CD14-positive monocyte (primary cell): ENCODE data around the gene PMM1. TPM values are rescaled to one million over a fixed set of nuclear protein-coding genes. Genes with fewer than 3 reads are reported as not detected.

Source experiments
- DNase-seq, 3 donors: peaks; one replicate each; pipeline ENCODE4 v3.0.0-alpha.2; 2011 to 2022
- H2AFZ ChIP-seq: 2 replicates; pipeline ENCODE4 v1.6.0; 2012; ENCODE audit warnings: mild to moderate bottlenecking, low read depth, low read length, inconsistent platforms; ENCODE audit not compliant: insufficient read depth, poor library complexity, severe bottlenecking
- H3K27ac ChIP-seq, 2 donors: 1 replicate in 1 of 2; 2 replicates in 1 of 2; pipeline ENCODE4 v1.5.1; 2012 to 2013; ENCODE audit warnings: low read length in 2 of 2, control low read depth in 1 of 2, inconsistent platforms in 1 of 2, low read depth in 1 of 2, mild to moderate bottlenecking in 1 of 2
- H3K27me3 ChIP-seq, 2 donors: one replicate each; pipeline versions ENCODE4 v1.6.0 to v1.6.1; 2011 to 2013; ENCODE audit warnings: low read length in 2 of 2; ENCODE audit not compliant: control insufficient read depth in 2 of 2, insufficient read depth in 2 of 2
- H3K36me3 ChIP-seq, 2 donors: replicated peaks in 1 of 2; 1 replicate in 1 of 2; 2 replicates in 1 of 2; pipeline versions ENCODE4 v1.5.1 to v1.6.1; 2012 to 2013; ENCODE audit warnings: low read length in 2 of 2, control low read depth in 1 of 2, inconsistent platforms in 1 of 2, mild to moderate bottlenecking in 1 of 2; ENCODE audit not compliant: insufficient read depth in 2 of 2, control insufficient read depth in 1 of 2
- H3K4me1 ChIP-seq, 2 donors: 1 replicate in 1 of 2; 2 replicates in 1 of 2; pipeline versions ENCODE4 v1.5.1 to v1.6.1; 2012 to 2013; ENCODE audit warnings: low read length in 2 of 2, control low read depth in 1 of 2, inconsistent platforms in 1 of 2, mild to moderate bottlenecking in 1 of 2, moderate library complexity in 1 of 2; ENCODE audit not compliant: insufficient read depth in 2 of 2, control insufficient read depth in 1 of 2
- H3K4me2 ChIP-seq: replicated peaks from 2 replicates; pipeline ENCODE3; 2012; ENCODE audit warnings: low read length, moderate library complexity, mild to moderate bottlenecking; ENCODE audit not compliant: poor library complexity, severe bottlenecking; ENCODE audit errors: extremely low read depth
- H3K4me3 ChIP-seq, 3 experiments: fragments of 200-600 bp in 1 of 3; sonication (generic) in 1 of 3; replicated peaks in 1 of 3; 1 replicate in 2 of 3; 2 replicates in 1 of 3; pipeline ENCODE4 v1.5.1; 2011 to 2013; ENCODE audit warnings: low read length in 3 of 3, mild to moderate bottlenecking in 3 of 3, control low read depth in 2 of 3, low read depth in 2 of 3, inconsistent platforms in 1 of 3, moderate library complexity in 1 of 3
- H3K79me2 ChIP-seq: 2 replicates; pipeline ENCODE4 v1.6.0; 2012; ENCODE audit warnings: mild to moderate bottlenecking, control low read depth, inconsistent platforms, low read length, moderate library complexity; ENCODE audit not compliant: insufficient read depth
- H3K9ac ChIP-seq: 2 replicates; pipeline ENCODE4 v1.6.0; 2017; ENCODE audit warnings: low read length, mild to moderate bottlenecking; ENCODE audit not compliant: insufficient read depth, poor library complexity, severe bottlenecking
- H3K9me3 ChIP-seq, 2 donors: replicated peaks in 1 of 2; 1 replicate in 1 of 2; 2 replicates in 1 of 2; pipeline versions ENCODE4 v1.5.1 to v1.6.1; 2012 to 2013; ENCODE audit warnings: low read length in 2 of 2, control low read depth in 1 of 2; ENCODE audit not compliant: control insufficient read depth in 1 of 2, insufficient read depth in 1 of 2
- H4K20me1 ChIP-seq: 2 replicates; pipeline ENCODE4 v1.6.0; 2012; ENCODE audit warnings: mild to moderate bottlenecking, low read length, control low read depth, moderate library complexity; ENCODE audit not compliant: insufficient read depth
- H3K27ac Mint-ChIP-seq, 7 donors: one replicate each; pipeline ENCODE4 v1.8.0; 2020; ENCODE audit warnings: mild to moderate bottlenecking in 7 of 7, mixed read lengths in 7 of 7, moderate library complexity in 6 of 7, inconsistent platforms in 2 of 7
- H3K27me3 Mint-ChIP-seq, 3 donors: one replicate each; pipeline ENCODE4 v1.8.0; 2021 to 2022; ENCODE audit warnings: low read depth in 3 of 3, mild to moderate bottlenecking in 3 of 3, mixed read lengths in 3 of 3, moderate library complexity in 3 of 3, inconsistent platforms in 1 of 3
- H3K36me3 Mint-ChIP-seq, 2 donors: one replicate each; pipeline ENCODE4 v1.8.0; 2020; ENCODE audit warnings: mixed read lengths in 2 of 2, inconsistent platforms in 1 of 2, mild to moderate bottlenecking in 1 of 2
- H3K4me1 Mint-ChIP-seq: one replicate; pipeline ENCODE4 v1.8.0; 2020; ENCODE audit warnings: mild to moderate bottlenecking, mixed read lengths
- H3K4me3 Mint-ChIP-seq, 2 donors: one replicate each; pipeline ENCODE4 v1.8.0; 2020; ENCODE audit warnings: mild to moderate bottlenecking in 2 of 2, mixed read lengths in 2 of 2, moderate library complexity in 1 of 2
- H3K9me3 Mint-ChIP-seq, 7 donors: one replicate each; pipeline ENCODE4 v1.8.0; 2020 to 2022; ENCODE audit warnings: mixed read lengths in 7 of 7, mild to moderate bottlenecking in 6 of 7, moderate library complexity in 6 of 7, inconsistent platforms in 2 of 7
- WGBS: methylation state at CpG from one replicate; pipeline ENCODE4 v1.1.5; 2013; ENCODE audit warnings: missing lambda C conversion rate; ENCODE audit not compliant: insufficient coverage; 5-methylcytosine and 5-hydroxymethylcytosine counted together
- intact Hi-C, 2 donors: fragments of 100-400 bp; cut with micrococcal nuclease; formaldehyde crosslinking; loops; one replicate each; pipeline versions ENCODE4 v1.15.0 to v1.15.1; 2023
- polyA plus RNA-seq, 3 donors: library from polyadenylated mRNA; depleted of rRNA in 1 of 3; unstranded in 2 of 3; stranded (reverse) in 1 of 3; fragments of 300-500 nt in 2 of 3; fragments of >200 nt in 1 of 3; fragmentation: Illumina TruSeq in 2 of 3; gene quantifications; 1 replicate in 2 of 3; 2 replicates in 1 of 3; pipeline ENCODE4 v1.2.3, GENCODE V29; 2012 to 2021
- TF ChIP-seq, protein P1 (sequence below): fragments of 200-600 bp; IDR thresholded peaks from one replicate; pipeline ENCODE4 v1.8.0; 2022; ENCODE audit warnings: antibody characterized with exemption, mild to moderate bottlenecking

Gene PMM1
- polyA plus RNA-seq, 3 donors, result 15.6 to 32.4 (median 23.5) TPM

DNA sequence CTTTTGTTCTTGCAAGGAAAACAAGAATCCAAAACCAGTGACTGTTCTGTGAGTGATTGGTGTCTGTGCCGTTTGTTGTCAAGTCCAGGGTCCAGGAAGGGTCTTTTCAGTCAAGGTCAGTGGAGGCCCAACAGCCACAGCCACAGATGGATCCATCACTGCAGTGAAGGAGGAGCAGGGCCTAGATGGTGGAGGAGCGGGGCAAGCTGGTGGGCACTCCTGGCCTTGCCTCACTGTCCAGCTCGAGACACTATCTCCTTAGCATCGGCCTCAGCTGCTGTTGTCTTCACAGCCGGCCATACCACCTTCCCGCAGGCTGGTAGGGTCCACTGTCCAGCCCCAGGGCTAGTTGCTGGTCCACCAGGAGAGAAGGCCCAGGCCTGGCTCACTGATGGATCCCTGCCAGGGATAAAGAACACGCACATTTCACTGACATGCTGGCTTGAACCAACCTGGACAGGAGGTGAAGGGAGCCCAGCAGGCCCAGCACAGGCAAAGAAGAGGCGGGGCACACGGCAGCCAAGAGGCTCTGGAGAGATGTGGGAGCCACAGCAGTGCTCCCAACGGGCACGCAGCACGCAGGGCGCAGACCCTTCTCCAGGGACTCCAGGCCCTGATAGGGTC, 60.6 kb downstream of the PMM1 start:
- no peaks in the 10 kb centered on the region for H3K9me3 Mint-ChIP-seq
- H3K79me2 ChIP-seq, result no peaks in the 10 kb centered on the region
- H3K9me3 ChIP-seq, result no peaks in the 10 kb centered on the region
- peaks cover 68% of the 10 kb centered on the region for H4K20me1 ChIP-seq
- DNase-seq, result no peak
- H3K4me3 ChIP-seq, result no peak overlapping the region
- no peak overlapping the region for H2AFZ ChIP-seq
- H3K4me1 Mint-ChIP-seq, result peaks cover 8% of the 10 kb centered on the region
- no peak overlapping the region for H3K9ac ChIP-seq
- H3K27me3 ChIP-seq, result no peaks in the 10 kb centered on the region
- 93% methylated on average over 12 of the region's 13 CpGs for WGBS
- H3K36me3 Mint-ChIP-seq, result peaks cover 54 to 93% of the 10 kb centered on the region in 2 donors
- H3K4me1 ChIP-seq, result peaks cover 0 to 9% of the 10 kb centered on the region in 2 donors
- intact Hi-C loops, result no loop called here
- peak overlapping the region in 2 of 7 donors; percentile 8 to 12 for H3K27ac Mint-ChIP-seq
- H3K27me3 Mint-ChIP-seq, result peaks cover 0 to 6% (median 0%) of the 10 kb centered on the region in 3 donors
- TF ChIP-seq, protein P1, sequence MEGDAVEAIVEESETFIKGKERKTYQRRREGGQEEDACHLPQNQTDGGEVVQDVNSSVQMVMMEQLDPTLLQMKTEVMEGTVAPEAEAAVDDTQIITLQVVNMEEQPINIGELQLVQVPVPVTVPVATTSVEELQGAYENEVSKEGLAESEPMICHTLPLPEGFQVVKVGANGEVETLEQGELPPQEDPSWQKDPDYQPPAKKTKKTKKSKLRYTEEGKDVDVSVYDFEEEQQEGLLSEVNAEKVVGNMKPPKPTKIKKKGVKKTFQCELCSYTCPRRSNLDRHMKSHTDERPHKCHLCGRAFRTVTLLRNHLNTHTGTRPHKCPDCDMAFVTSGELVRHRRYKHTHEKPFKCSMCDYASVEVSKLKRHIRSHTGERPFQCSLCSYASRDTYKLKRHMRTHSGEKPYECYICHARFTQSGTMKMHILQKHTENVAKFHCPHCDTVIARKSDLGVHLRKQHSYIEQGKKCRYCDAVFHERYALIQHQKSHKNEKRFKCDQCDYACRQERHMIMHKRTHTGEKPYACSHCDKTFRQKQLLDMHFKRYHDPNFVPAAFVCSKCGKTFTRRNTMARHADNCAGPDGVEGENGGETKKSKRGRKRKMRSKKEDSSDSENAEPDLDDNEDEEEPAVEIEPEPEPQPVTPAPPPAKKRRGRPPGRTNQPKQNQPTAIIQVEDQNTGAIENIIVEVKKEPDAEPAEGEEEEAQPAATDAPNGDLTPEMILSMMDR, result no peak
- H3K27ac ChIP-seq, result peak overlapping the region in 1 of 2 donors; percentile 26
- H3K36me3 ChIP-seq, result peaks cover 79 to 86% of the 10 kb centered on the region in 2 donors
- no peak overlapping the region for H3K4me2 ChIP-seq
- no peak overlapping the region for H3K4me3 Mint-ChIP-seq

DNA sequence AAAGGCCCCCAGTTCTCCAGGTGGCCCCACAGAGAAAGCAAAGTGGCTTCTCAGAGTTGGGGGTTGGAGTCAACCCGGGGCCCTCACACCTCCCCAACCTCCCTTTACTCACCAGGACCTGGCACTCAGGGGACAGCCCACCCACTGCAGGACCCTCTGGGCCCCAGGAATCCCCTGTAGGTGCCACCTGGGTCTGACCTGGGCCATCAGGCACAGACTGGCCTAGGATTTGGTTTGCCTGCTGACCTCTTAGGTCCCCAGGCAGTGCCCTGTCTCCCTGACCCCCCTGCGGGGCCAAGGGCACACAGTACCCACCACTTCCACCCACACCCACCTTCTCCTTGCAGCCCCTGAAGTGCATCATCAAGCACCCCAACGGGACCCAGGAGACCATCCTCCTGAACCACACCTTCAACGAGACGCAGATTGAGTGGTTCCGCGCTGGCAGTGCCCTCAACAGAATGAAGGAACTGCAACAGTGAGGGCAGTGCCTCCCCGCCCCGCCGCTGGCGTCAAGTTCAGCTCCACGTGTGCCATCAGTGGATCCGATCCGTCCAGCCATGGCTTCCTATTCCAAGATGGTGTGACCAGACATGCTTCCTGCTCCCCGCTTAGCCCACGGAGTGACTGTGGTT, 61.4 kb downstream of the PMM1 start:
- no peak for DNase-seq
- Histone ChIP-seq H3K36me3 (peaks cover 87 to 94% of the 10 kb centered on the region in 2 donors), H3K79me2 (no peaks in the 10 kb centered on the region), H3K4me1 (peaks cover 0 to 9% of the 10 kb centered on the region in 2 donors), H4K20me1 (peaks cover 66% of the 10 kb centered on the region), H3K9ac (no peak overlapping the region), H3K4me3 (no peak overlapping the region), H3K9me3 (no peaks in the 10 kb centered on the region), H3K27ac (no peak overlapping the region), H3K4me2 (no peak overlapping the region), H2AFZ (no peak overlapping the region), H3K27me3 (no peaks in the 10 kb centered on the region)
- Mint-ChIP-seq H3K27ac (no peak overlapping the region), H3K4me3 (no peak overlapping the region), H3K9me3 (no peaks in the 10 kb centered on the region), H3K36me3 (peaks cover 57 to 93% of the 10 kb centered on the region in 2 donors), H3K4me1 (peaks cover 8% of the 10 kb centered on the region), H3K27me3 (peaks cover 0 to 6% (median 0%) of the 10 kb centered on the region in 3 donors)
- TF ChIP-seq, protein P1, result no peak
- intact Hi-C loops, result no loop called here
- 93% methylated on average over 11 of the region's 16 CpGs for WGBS

Other genes starting within 250 kb of the PMM1 start
- gene TEF, start 207.9 kb downstream of the PMM1 start, polyA plus RNA-seq, result 1 to 10 TPM in 2 of 3 donors, under 1 TPM in 1; 0.71 to 1.7 (median 1.1) TPM
- 10 to 100 TPM in 2 of 3 donors, 1 to 10 TPM in 1; 7.0 to 40.4 (median 11.5) TPM for gene TOB2, start 143.0 kb downstream of the PMM1 start, polyA plus RNA-seq
- 10 to 100 TPM; 22.0 to 31.3 (median 26.3) TPM for gene PHF5A, start 121.1 kb downstream of the PMM1 start, polyA plus RNA-seq
- gene ACO2, start 120.7 kb downstream of the PMM1 start, polyA plus RNA-seq, result 10 to 100 TPM; 56.8 to 75.8 (median 64.2) TPM
- 10 to 100 TPM in 2 of 3 donors, 1 to 10 TPM in 1; 9.4 to 19.0 (median 10.4) TPM for gene POLR3H, start 45.4 kb downstream of the PMM1 start, polyA plus RNA-seq
- not detected for gene CSDC2, start 28.8 kb downstream of the PMM1 start, polyA plus RNA-seq
- 10 to 100 TPM; 15.8 to 33.7 (median 31.5) TPM for gene DESI1, start 31.2 kb upstream of the PMM1 start, polyA plus RNA-seq
- 100 to 1,000 TPM in 2 of 3 donors, 10 to 100 TPM in 1; 58.6 to 286 (median 267) TPM for gene XRCC6, start 31.5 kb upstream of the PMM1 start, polyA plus RNA-seq
- 100 to 1,000 TPM in 2 of 3 donors, 10 to 100 TPM in 1; 90.0 to 168 (median 168) TPM for gene SNU13, start 99.0 kb upstream of the PMM1 start, polyA plus RNA-seq
- 10 to 100 TPM; 12.3 to 40.0 (median 37.0) TPM for gene MEI1, start 109.7 kb upstream of the PMM1 start, polyA plus RNA-seq
- 1 to 10 TPM; 2.1 to 5.3 (median 2.4) TPM for gene CCDC134, start 210.8 kb upstream of the PMM1 start, polyA plus RNA-seq
- 10 to 100 TPM; 22.2 to 25.1 (median 24.5) TPM for gene SREBF2, start 243.3 kb upstream of the PMM1 start, polyA plus RNA-seq